Trophoblast cell (in vitro differentiated cells and primary cell): ENCODE data around the gene SNX25.

ENCODE experiments used
- DNase-seq, 2 donors: peaks; one replicate each; pipeline ENCODE4 v3.0.0-alpha.2; 2016
- H2AFZ ChIP-seq: 2 replicates; pipeline ENCODE4 v1.6.1; 2013; ENCODE audit warnings: low read length, moderate library complexity, mild to moderate bottlenecking; ENCODE audit not compliant: insufficient read depth, poor library complexity
- H2AK5ac ChIP-seq: 2 replicates; pipeline ENCODE4 v1.6.1; 2013; ENCODE audit warnings: mild to moderate bottlenecking, low read length
- H2BK120ac ChIP-seq: 2 replicates; pipeline ENCODE4 v1.6.1; 2013; ENCODE audit warnings: low read length, mild to moderate bottlenecking, moderate library complexity; ENCODE audit not compliant: insufficient read depth, poor library complexity
- H2BK12ac ChIP-seq: 2 replicates; pipeline ENCODE4 v1.6.1; 2013; ENCODE audit warnings: mild to moderate bottlenecking, low read length, moderate library complexity
- H2BK5ac ChIP-seq: 2 replicates; pipeline ENCODE4 v1.6.1; 2013; ENCODE audit warnings: low read length, low read depth, moderate library complexity, mild to moderate bottlenecking; ENCODE audit not compliant: poor library complexity
- H3K14ac ChIP-seq: 2 replicates; pipeline ENCODE4 v1.6.1; 2013; ENCODE audit warnings: mild to moderate bottlenecking, low read length
- H3K18ac ChIP-seq: 2 replicates; pipeline ENCODE4 v1.6.1; 2013; ENCODE audit warnings: mild to moderate bottlenecking, low read length
- H3K23ac ChIP-seq: 2 replicates; pipeline ENCODE4 v1.6.1; 2013; ENCODE audit warnings: low read length
- H3K27ac ChIP-seq: 2 replicates; pipeline ENCODE4 v1.5.1; 2013; ENCODE audit warnings: low read depth, mild to moderate bottlenecking, inconsistent platforms, low read length, moderate library complexity
- H3K27me3 ChIP-seq: 2 replicates; pipeline ENCODE4 v1.6.1; 2013; ENCODE audit warnings: inconsistent platforms, mild to moderate bottlenecking, low read length, moderate library complexity; ENCODE audit not compliant: insufficient read depth
- H3K36me3 ChIP-seq, 2 experiments: 1 replicate in 1 of 2; 2 replicates in 1 of 2; pipeline ENCODE4 v1.6.1; 2013; ENCODE audit warnings: low read length in 2 of 2, mild to moderate bottlenecking in 2 of 2, moderate library complexity in 1 of 2; ENCODE audit not compliant: insufficient read depth in 2 of 2, control insufficient read depth in 1 of 2
- H3K4ac ChIP-seq: 2 replicates; pipeline ENCODE4 v1.6.1; 2013; ENCODE audit warnings: low read depth, mild to moderate bottlenecking, low read length, moderate library complexity
- H3K4me1 ChIP-seq, 2 experiments: 1 replicate in 1 of 2; 2 replicates in 1 of 2; pipeline ENCODE4 v1.6.1; 2013; ENCODE audit warnings: low read length in 2 of 2, mild to moderate bottlenecking in 2 of 2, moderate library complexity in 1 of 2; ENCODE audit not compliant: insufficient read depth in 2 of 2, control insufficient read depth in 1 of 2
- H3K4me2 ChIP-seq: 2 replicates; pipeline ENCODE4 v1.6.1; 2013; ENCODE audit warnings: inconsistent platforms, mild to moderate bottlenecking, low read length, moderate library complexity
- H3K4me3 ChIP-seq: 2 replicates; pipeline ENCODE4 v1.5.1; 2013; ENCODE audit warnings: mild to moderate bottlenecking, low read depth, low read length, inconsistent platforms
- H3K79me1 ChIP-seq: one replicate; pipeline ENCODE4 v1.6.1; 2013; ENCODE audit warnings: low read length
- H3K79me2 ChIP-seq: 2 replicates; pipeline ENCODE4 v1.6.1; 2013; ENCODE audit warnings: low read length, mild to moderate bottlenecking; ENCODE audit not compliant: control insufficient read depth, insufficient read depth, poor library complexity
- H3K9ac ChIP-seq: 2 replicates; pipeline ENCODE4 v1.6.1; 2013; ENCODE audit warnings: mild to moderate bottlenecking, low read length
- H3K9me3 ChIP-seq: 2 replicates; pipeline ENCODE4 v1.6.1; 2013; ENCODE audit warnings: low read depth, mild to moderate bottlenecking, control low read depth, inconsistent platforms, low read length; ENCODE audit not compliant: insufficient read depth
- H4K12ac ChIP-seq: 2 replicates; pipeline ENCODE4 v1.6.1; 2013; ENCODE audit warnings: low read depth, mild to moderate bottlenecking, low read length, moderate library complexity
- H4K8ac ChIP-seq: 2 replicates; pipeline ENCODE4 v1.6.1; 2013; ENCODE audit warnings: low read depth, mild to moderate bottlenecking, low read length, moderate library complexity
- H4K91ac ChIP-seq: one replicate; pipeline ENCODE4 v1.6.1; 2013; ENCODE audit warnings: low read depth, mild to moderate bottlenecking, low read length, moderate library complexity
- WGBS: extraction: QIAGEN DNeasy Blood & Tissue Kit; methylation state at CpG from one replicate; pipeline ENCODE4 v1.1.7; 2013; ENCODE audit warnings: missing lambda C conversion rate; ENCODE audit not compliant: insufficient read length, insufficient coverage; ENCODE audit errors: extremely low coverage; 5-methylcytosine and 5-hydroxymethylcytosine counted together

Gene SNX25

DNA sequence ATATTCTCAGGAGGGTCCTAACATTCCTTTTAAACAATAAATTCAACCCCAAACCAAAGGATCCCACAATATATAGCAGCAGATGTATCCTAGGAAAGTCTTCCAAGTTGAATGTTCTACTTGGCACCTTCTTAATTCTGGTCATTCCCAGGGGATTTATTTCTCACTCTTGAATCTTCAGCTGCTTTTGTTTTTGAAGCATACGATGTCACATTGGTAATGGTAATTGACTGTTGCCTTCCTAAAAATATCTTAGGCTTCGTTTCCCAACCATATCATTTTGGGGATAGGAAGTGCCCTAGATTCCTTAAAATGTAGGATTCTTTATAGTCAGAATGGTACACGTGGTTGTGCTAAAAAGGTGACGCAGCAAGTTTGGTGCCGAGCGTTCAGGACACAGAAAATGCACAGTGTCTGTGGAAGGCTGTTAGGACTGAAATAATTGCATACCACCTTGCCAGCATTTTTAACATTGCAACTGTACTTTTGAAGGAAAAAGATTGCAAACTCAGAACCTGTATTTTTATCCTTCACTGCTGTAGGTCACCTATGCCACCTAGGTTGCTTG, 8.1 kb downstream of the SNX25 start:
- peak overlapping the region; percentile 79 for H3K4ac ChIP-seq
- H3K27ac ChIP-seq = no peak overlapping the region
- no peak overlapping the region for H2BK120ac ChIP-seq
- no peak overlapping the region for H3K14ac ChIP-seq
- no peak overlapping the region for H4K12ac ChIP-seq
- no peak overlapping the region for H3K4me3 ChIP-seq
- H2AFZ ChIP-seq = no peak overlapping the region
- no peak overlapping the region for H2AK5ac ChIP-seq
- no peaks in the 10 kb centered on the region for H3K9me3 ChIP-seq
- H2BK12ac ChIP-seq = no peak overlapping the region
- H4K91ac ChIP-seq = no peak overlapping the region
- peak overlapping the region; percentile 40 for H3K18ac ChIP-seq
- H3K27me3 ChIP-seq = no peaks in the 10 kb centered on the region
- H2BK5ac ChIP-seq = no peak overlapping the region
- DNase-seq = peak; percentile 30 to 73
- no peaks in the 10 kb centered on the region for H3K79me1 ChIP-seq
- WGBS = no CpG with 5 or more reads among the region's 6 CpGs
- peaks cover 0 to 2% of the 10 kb centered on the region in 2 experiments for H3K36me3 ChIP-seq
- no peak overlapping the region for H3K4me2 ChIP-seq
- no peak overlapping the region for H3K9ac ChIP-seq
- no peak overlapping the region for H4K8ac ChIP-seq
- no peaks in the 10 kb centered on the region for H3K4me1 ChIP-seq
- H3K23ac ChIP-seq = no peak overlapping the region
- H3K79me2 ChIP-seq = peaks cover 6% of the 10 kb centered on the region

DNA sequence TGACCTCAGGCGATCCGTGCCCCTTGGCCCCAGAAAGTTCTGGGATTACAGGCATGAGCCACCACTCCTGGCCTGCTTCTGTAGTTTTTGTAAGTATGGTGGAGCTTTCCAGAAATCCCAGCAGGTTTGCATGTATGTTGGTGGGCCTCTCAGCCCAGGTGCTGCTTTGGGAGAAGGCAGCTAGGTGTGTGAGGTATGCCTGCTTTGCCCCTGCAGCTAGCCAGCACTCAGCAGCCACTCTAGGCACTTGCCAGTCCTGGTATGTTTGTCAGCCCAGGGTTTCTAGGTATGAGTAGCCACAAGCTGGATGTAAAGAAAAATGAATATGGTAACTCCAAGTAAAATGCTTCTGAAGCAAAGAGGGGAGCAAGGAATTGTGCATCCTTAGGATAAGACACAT, 8.9 kb downstream of the SNX25 start:
- Histone ChIP-seq H3K79me2 (peaks cover 6% of the 10 kb centered on the region), H3K4me3 (no peak overlapping the region), H3K4me1 (no peaks in the 10 kb centered on the region), H2BK120ac (no peak overlapping the region), H3K27me3 (no peaks in the 10 kb centered on the region), H2BK5ac (no peak overlapping the region), H3K14ac (no peak overlapping the region), H2AFZ (peak overlapping the region; percentile 28), H2BK12ac (no peak overlapping the region), H3K18ac (no peak overlapping the region), H3K27ac (no peak overlapping the region), H4K8ac (no peak overlapping the region), H3K23ac (no peak overlapping the region), H4K91ac (no peak overlapping the region), H3K4ac (peak overlapping the region; percentile 83), H3K4me2 (no peak overlapping the region), H3K9ac (no peak overlapping the region), H3K9me3 (no peaks in the 10 kb centered on the region), H3K36me3 (peaks cover 0 to 2% of the 10 kb centered on the region in 2 experiments), H4K12ac (peak overlapping the region; percentile 54), H2AK5ac (no peak overlapping the region), H3K79me1 (no peaks in the 10 kb centered on the region)
- no CpG with 5 or more reads among the region's 2 CpGs for WGBS
- DNase-seq = no peak

- no peak overlapping the region for H2AK5ac ChIP-seq
Measured at GRCh38 chr4:185219551-185220344, 10.3 kb downstream of the SNX25 start.

GRCh38 chr4:185221491-185221890, 12.1 kb downstream of the SNX25 start:
- no peaks in the 10 kb centered on the region for H3K79me1 ChIP-seq
- H3K18ac ChIP-seq = no peak overlapping the region
- H4K91ac ChIP-seq = no peak overlapping the region
- no CpG with 5 or more reads among the region's 2 CpGs for WGBS
- no peaks in the 10 kb centered on the region for H3K9me3 ChIP-seq
- H3K79me2 ChIP-seq = peaks cover 6% of the 10 kb centered on the region
- H3K36me3 ChIP-seq = peaks cover 0 to 2% of the 10 kb centered on the region in 2 experiments
- H2AK5ac ChIP-seq = no peak overlapping the region
- H4K8ac ChIP-seq = no peak overlapping the region
- no peak overlapping the region for H2BK120ac ChIP-seq
- H4K12ac ChIP-seq = no peak overlapping the region
- no peak overlapping the region for H3K4ac ChIP-seq
- no peak overlapping the region for H3K9ac ChIP-seq
- no peaks in the 10 kb centered on the region for H3K4me1 ChIP-seq
- no peak overlapping the region for H2BK12ac ChIP-seq
- H3K27me3 ChIP-seq = no peaks in the 10 kb centered on the region
- no peak overlapping the region for H3K14ac ChIP-seq
- no peak for DNase-seq
- no peak overlapping the region for H2AFZ ChIP-seq
- H2BK5ac ChIP-seq = no peak overlapping the region
- no peak overlapping the region for H3K27ac ChIP-seq
- H3K4me3 ChIP-seq = no peak overlapping the region
- H3K23ac ChIP-seq = no peak overlapping the region
- no peak overlapping the region for H3K4me2 ChIP-seq

More at GRCh38 chr4:185219551-185220344, 10.3 kb downstream of the SNX25 start:
- Histone ChIP-seq H4K91ac (no peak overlapping the region), H3K4me1 (no peaks in the 10 kb centered on the region), H3K4ac (no peak overlapping the region), H2BK12ac (no peak overlapping the region), H3K79me1 (no peaks in the 10 kb centered on the region), H3K27ac (no peak overlapping the region), H3K27me3 (no peaks in the 10 kb centered on the region), H3K23ac (no peak overlapping the region), H3K4me3 (no peak overlapping the region), H3K79me2 (peaks cover 6% of the 10 kb centered on the region), H2BK5ac (no peak overlapping the region), H3K18ac (no peak overlapping the region), H3K36me3 (peaks cover 0 to 2% of the 10 kb centered on the region in 2 experiments), H3K9ac (no peak overlapping the region), H2BK120ac (no peak overlapping the region), H3K9me3 (no peaks in the 10 kb centered on the region), H4K12ac (no peak overlapping the region), H3K4me2 (no peak overlapping the region), H3K14ac (no peak overlapping the region), H4K8ac (no peak overlapping the region), H2AFZ (no peak overlapping the region)
- DNase-seq = no peak
- WGBS = no CpG with 5 or more reads among the region's 3 CpGs
